Measurements from ENCODE around the gene SIK1.

DNA sequence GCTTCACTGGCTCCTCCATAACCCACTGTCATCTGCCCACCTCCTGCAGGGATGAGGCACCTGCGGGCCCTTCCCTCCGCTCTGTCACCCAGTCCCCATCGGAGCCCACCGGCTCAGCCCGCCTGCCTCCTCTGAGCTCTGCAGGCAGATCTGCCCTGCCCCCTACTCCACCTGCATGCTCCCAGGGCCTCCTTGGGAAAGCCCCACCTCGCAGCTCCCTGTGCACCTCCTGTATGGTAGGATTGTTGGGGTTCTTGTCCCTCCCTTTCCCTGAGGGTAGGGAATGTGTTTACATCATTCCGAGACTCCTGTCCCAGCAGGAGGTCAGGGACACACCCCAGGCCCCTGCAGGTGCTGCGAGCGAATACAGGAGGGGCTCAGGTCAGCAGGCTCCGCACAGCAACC lies 50.5 kb downstream of the SIK1 start:
- TF ChIP-seq, protein P1, sequence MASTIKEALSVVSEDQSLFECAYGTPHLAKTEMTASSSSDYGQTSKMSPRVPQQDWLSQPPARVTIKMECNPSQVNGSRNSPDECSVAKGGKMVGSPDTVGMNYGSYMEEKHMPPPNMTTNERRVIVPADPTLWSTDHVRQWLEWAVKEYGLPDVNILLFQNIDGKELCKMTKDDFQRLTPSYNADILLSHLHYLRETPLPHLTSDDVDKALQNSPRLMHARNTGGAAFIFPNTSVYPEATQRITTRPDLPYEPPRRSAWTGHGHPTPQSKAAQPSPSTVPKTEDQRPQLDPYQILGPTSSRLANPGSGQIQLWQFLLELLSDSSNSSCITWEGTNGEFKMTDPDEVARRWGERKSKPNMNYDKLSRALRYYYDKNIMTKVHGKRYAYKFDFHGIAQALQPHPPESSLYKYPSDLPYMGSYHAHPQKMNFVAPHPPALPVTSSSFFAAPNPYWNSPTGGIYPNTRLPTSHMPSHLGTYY (CRISPR knock-in tag; IDR thresholded peaks at IDR 0.05), result no peak
- TF ChIP-seq, protein P2, sequence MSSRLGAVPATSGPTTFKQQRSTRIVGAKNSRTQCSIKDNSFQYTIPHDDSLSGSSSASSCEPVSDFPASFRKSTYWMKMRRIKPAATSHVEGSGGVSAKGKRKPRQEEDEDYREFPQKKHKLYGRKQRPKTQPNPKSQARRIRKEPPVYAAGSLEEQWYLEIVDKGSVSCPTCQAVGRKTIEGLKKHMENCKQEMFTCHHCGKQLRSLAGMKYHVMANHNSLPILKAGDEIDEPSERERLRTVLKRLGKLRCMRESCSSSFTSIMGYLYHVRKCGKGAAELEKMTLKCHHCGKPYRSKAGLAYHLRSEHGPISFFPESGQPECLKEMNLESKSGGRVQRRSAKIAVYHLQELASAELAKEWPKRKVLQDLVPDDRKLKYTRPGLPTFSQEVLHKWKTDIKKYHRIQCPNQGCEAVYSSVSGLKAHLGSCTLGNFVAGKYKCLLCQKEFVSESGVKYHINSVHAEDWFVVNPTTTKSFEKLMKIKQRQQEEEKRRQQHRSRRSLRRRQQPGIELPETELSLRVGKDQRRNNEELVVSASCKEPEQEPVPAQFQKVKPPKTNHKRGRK (CRISPR knock-in tag; IDR thresholded peaks at IDR 0.05; ENCODE audit: borderline replicate concordance), result no peak
- TF ChIP-seq, protein P3, sequence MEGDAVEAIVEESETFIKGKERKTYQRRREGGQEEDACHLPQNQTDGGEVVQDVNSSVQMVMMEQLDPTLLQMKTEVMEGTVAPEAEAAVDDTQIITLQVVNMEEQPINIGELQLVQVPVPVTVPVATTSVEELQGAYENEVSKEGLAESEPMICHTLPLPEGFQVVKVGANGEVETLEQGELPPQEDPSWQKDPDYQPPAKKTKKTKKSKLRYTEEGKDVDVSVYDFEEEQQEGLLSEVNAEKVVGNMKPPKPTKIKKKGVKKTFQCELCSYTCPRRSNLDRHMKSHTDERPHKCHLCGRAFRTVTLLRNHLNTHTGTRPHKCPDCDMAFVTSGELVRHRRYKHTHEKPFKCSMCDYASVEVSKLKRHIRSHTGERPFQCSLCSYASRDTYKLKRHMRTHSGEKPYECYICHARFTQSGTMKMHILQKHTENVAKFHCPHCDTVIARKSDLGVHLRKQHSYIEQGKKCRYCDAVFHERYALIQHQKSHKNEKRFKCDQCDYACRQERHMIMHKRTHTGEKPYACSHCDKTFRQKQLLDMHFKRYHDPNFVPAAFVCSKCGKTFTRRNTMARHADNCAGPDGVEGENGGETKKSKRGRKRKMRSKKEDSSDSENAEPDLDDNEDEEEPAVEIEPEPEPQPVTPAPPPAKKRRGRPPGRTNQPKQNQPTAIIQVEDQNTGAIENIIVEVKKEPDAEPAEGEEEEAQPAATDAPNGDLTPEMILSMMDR (IDR thresholded peaks at IDR 0.05), result no peak
- no peak for TF ChIP-seq TP53 (CRISPR knock-in tag; IDR thresholded peaks at IDR 0.05)
- no peak for TF ChIP-seq TCF7 (CRISPR knock-in tag; IDR thresholded peaks at IDR 0.05; ENCODE audit: low read depth)
- TF ChIP-seq EMX1 (CRISPR knock-in tag; IDR thresholded peaks at IDR 0.05), result no peak
- TF ChIP-seq, protein P4, sequence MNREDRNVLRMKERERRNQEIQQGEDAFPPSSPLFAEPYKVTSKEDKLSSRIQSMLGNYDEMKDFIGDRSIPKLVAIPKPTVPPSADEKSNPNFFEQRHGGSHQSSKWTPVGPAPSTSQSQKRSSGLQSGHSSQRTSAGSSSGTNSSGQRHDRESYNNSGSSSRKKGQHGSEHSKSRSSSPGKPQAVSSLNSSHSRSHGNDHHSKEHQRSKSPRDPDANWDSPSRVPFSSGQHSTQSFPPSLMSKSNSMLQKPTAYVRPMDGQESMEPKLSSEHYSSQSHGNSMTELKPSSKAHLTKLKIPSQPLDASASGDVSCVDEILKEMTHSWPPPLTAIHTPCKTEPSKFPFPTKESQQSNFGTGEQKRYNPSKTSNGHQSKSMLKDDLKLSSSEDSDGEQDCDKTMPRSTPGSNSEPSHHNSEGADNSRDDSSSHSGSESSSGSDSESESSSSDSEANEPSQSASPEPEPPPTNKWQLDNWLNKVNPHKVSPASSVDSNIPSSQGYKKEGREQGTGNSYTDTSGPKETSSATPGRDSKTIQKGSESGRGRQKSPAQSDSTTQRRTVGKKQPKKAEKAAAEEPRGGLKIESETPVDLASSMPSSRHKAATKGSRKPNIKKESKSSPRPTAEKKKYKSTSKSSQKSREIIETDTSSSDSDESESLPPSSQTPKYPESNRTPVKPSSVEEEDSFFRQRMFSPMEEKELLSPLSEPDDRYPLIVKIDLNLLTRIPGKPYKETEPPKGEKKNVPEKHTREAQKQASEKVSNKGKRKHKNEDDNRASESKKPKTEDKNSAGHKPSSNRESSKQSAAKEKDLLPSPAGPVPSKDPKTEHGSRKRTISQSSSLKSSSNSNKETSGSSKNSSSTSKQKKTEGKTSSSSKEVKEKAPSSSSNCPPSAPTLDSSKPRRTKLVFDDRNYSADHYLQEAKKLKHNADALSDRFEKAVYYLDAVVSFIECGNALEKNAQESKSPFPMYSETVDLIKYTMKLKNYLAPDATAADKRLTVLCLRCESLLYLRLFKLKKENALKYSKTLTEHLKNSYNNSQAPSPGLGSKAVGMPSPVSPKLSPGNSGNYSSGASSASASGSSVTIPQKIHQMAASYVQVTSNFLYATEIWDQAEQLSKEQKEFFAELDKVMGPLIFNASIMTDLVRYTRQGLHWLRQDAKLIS (CRISPR knock-in tag; IDR thresholded peaks at IDR 0.05; ENCODE audit: borderline replicate concordance), result no peak
- TF ChIP-seq ELF4 (CRISPR knock-in tag; IDR thresholded peaks at IDR 0.05; ENCODE audit: low read depth), result no peak
- TF ChIP-seq, protein P5, sequence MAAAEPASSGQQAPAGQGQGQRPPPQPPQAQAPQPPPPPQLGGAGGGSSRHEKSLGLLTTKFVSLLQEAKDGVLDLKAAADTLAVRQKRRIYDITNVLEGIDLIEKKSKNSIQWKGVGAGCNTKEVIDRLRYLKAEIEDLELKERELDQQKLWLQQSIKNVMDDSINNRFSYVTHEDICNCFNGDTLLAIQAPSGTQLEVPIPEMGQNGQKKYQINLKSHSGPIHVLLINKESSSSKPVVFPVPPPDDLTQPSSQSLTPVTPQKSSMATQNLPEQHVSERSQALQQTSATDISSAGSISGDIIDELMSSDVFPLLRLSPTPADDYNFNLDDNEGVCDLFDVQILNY (CRISPR knock-in tag; IDR thresholded peaks at IDR 0.05), result no peak
- TF ChIP-seq, protein P6, sequence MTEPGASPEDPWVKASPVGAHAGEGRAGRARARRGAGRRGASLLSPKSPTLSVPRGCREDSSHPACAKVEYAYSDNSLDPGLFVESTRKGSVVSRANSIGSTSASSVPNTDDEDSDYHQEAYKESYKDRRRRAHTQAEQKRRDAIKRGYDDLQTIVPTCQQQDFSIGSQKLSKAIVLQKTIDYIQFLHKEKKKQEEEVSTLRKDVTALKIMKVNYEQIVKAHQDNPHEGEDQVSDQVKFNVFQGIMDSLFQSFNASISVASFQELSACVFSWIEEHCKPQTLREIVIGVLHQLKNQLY (CRISPR knock-in tag; IDR thresholded peaks at IDR 0.05), result no peak
- TF ChIP-seq FOXK1 (CRISPR knock-in tag; IDR thresholded peaks at IDR 0.05), result no peak

All from WTC11 (cell line).